SH-SY5Y (cell line): ENCODE data around the gene NFIA.

ENCODE experiments used
- GATA2 ChIP-seq: IDR thresholded peaks from 2 replicates; pipeline ENCODE4 v1.6.1; 2011; ENCODE audit warnings: mild to moderate bottlenecking, low read depth, low read length
- GATA3 ChIP-seq: IDR thresholded peaks from 2 replicates; pipeline ENCODE4 v1.6.1; 2011; ENCODE audit warnings: low read depth, mild to moderate bottlenecking, low read length, moderate library complexity

- TF ChIP-seq GATA3 (no peak), GATA2 (no peak)
These were observed 371.0 kb downstream of the NFIA start for GRCh38 chr1:61453111-61453961.
